SU-DHL-6 (cell line): Measurements from ENCODE around the gene KRT5.

Experiments
- H2AFZ ChIP-seq: fragments of 200-600 bp; sonication (generic); 2 replicates; pipeline ENCODE4 v1.6.1; 2014; ENCODE audit warnings: low read depth, mild to moderate bottlenecking, moderate library complexity, mixed read lengths, antibody characterized with exemption, low read length; ENCODE audit not compliant: severe bottlenecking
- H3F3A ChIP-seq: fragments of 200-600 bp; shearing (Covaris generic); 2 replicates; pipeline ENCODE4 v1.6.0; 2016; ENCODE audit warnings: antibody characterized with exemption, mild to moderate bottlenecking; ENCODE audit not compliant: insufficient read depth
- H3K27ac ChIP-seq: fragments of 200-600 bp; sonication (generic); 2 replicates; pipeline ENCODE4 v1.5.1; 2016; ENCODE audit warnings: low read depth, mild to moderate bottlenecking, low read length, moderate library complexity, mixed read lengths
- H3K27me3 ChIP-seq: fragments of 200-600 bp; sonication (generic), shearing (Covaris generic); 2 replicates; pipeline ENCODE4 v1.6.0; 2014; ENCODE audit warnings: mild to moderate bottlenecking, low read length
- H3K36me3 ChIP-seq: fragments of 200-600 bp; sonication (generic); 2 replicates; pipeline ENCODE4 v1.6.1; 2014; ENCODE audit warnings: mild to moderate bottlenecking, low read length, mixed read lengths
- H3K4me2 ChIP-seq: fragments of 300-600, 200-600 bp; shearing (Covaris generic), sonication (generic); 2 replicates; pipeline ENCODE4 v1.6.0; 2014; ENCODE audit warnings: low read length, low read depth, mild to moderate bottlenecking; ENCODE audit not compliant: poor library complexity, severe bottlenecking
- H3K4me3 ChIP-seq: fragments of 200-600 bp; sonication (generic); 2 replicates; pipeline ENCODE4 v1.5.1; 2014; ENCODE audit warnings: antibody characterized with exemption, low read length, mild to moderate bottlenecking, mixed read lengths; ENCODE audit not compliant: insufficient read depth, poor library complexity, severe bottlenecking
- H3K79me2 ChIP-seq: fragments of 200-600 bp; sonication (generic); 2 replicates; pipeline ENCODE4 v1.6.1; 2014; ENCODE audit warnings: mild to moderate bottlenecking, low read length, moderate library complexity; ENCODE audit not compliant: insufficient read depth
- H3K9ac ChIP-seq: fragments of 200-600 bp; sonication (generic); 2 replicates; pipeline ENCODE4 v1.7.0; 2014; ENCODE audit warnings: mild to moderate bottlenecking, low read length
- H3K9me2 ChIP-seq: fragments of 200-600 bp; sonication (generic); replicated peaks from 2 replicates; pipeline ENCODE4 v1.6.1; 2014; ENCODE audit warnings: low read length; ENCODE audit not compliant: insufficient read depth
- H3K9me3 ChIP-seq: fragments of 200-600 bp; sonication (generic); 2 replicates; pipeline ENCODE4 v1.6.1; 2014; ENCODE audit warnings: low read length, mixed read lengths; ENCODE audit not compliant: insufficient read depth
- H4K20me1 ChIP-seq: fragments of 200-600 bp; sonication (generic); 2 replicates; pipeline ENCODE4 v1.6.1; 2014; ENCODE audit warnings: low read depth, mild to moderate bottlenecking, antibody characterized with exemption, low read length, moderate library complexity, mixed read lengths
- CTCF ChIP-seq: fragments of 200-600 bp; sonication (generic); IDR thresholded peaks from one replicate; pipeline ENCODE4 v1.5.1; 2017; ENCODE audit warnings: antibody characterized with exemption, mild to moderate bottlenecking, low read length, moderate library complexity; ENCODE audit not compliant: insufficient read depth, poor library complexity, severe bottlenecking
- EZH2phosphoT487 ChIP-seq: fragments of 200-600 bp; sonication (generic), shearing (Covaris generic); conservative IDR thresholded peaks from 2 replicates; pipeline ENCODE4 v1.6.1; 2018; ENCODE audit warnings: mild to moderate bottlenecking, antibody characterized with exemption, low read length, moderate library complexity, mixed read lengths

The KRT5 gene

GRCh38 chr12:52496590-52497071, 23.6 kb downstream of the KRT5 start:
- H3K9me3 ChIP-seq: no peaks in the 10 kb centered on the region
- no peaks in the 10 kb centered on the region for H3K9me2 ChIP-seq
- H3K9ac ChIP-seq: no peak overlapping the region
- no peak overlapping the region for H3K4me2 ChIP-seq
- H4K20me1 ChIP-seq: no peaks in the 10 kb centered on the region
- no peaks in the 10 kb centered on the region for H3K36me3 ChIP-seq
- H2AFZ ChIP-seq: no peak overlapping the region
- no peak overlapping the region for H3K27ac ChIP-seq
- H3K27me3 ChIP-seq: no peaks in the 10 kb centered on the region
- H3K4me3 ChIP-seq: no peak overlapping the region
- H3F3A ChIP-seq: no peaks in the 10 kb centered on the region
- no peak for TF ChIP-seq EZH2phosphoT487
- H3K79me2 ChIP-seq: no peaks in the 10 kb centered on the region

- H3K9me2 ChIP-seq: no peaks in the 10 kb centered on the region
- no peaks in the 10 kb centered on the region for H3K9me3 ChIP-seq
- H3K4me2 ChIP-seq: no peak overlapping the region
- no peaks in the 10 kb centered on the region for H3K27me3 ChIP-seq
- no peak overlapping the region for H2AFZ ChIP-seq
- no peak overlapping the region for H3K9ac ChIP-seq
- H3K27ac ChIP-seq: no peak overlapping the region
- no peaks in the 10 kb centered on the region for H3K79me2 ChIP-seq
- no peaks in the 10 kb centered on the region for H3K36me3 ChIP-seq
- no peaks in the 10 kb centered on the region for H4K20me1 ChIP-seq
- no peak overlapping the region for H3K4me3 ChIP-seq
- TF ChIP-seq CTCF (no peak), EZH2phosphoT487 (no peak)
- H3F3A ChIP-seq: no peaks in the 10 kb centered on the region
These were observed 24.1 kb downstream of the KRT5 start for GRCh38 chr12:52496054-52496453.

DNA sequence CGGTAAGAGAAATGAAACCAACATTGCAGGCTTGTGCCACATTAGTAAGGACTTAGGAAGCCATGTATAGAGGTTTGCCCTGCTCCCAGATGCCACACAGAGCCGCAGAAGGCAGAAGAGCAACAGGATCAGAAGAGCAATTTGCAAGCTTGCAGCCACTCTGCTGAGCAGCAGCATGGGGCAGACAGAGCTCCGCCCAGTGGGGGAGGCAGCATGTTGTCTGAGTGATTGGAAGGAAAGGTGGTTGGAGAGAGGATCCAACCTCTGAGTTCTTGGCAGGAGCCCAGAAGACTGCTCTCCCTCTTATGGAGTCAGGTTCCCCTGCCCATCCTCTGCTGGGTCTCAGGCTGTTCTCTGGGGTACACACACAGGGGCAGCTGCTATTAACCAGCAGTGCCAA, 24.8 kb downstream of the KRT5 start:
- Histone ChIP-seq H3K9ac (no peak overlapping the region), H3K27me3 (no peaks in the 10 kb centered on the region), H3F3A (no peaks in the 10 kb centered on the region), H3K4me3 (no peak overlapping the region), H2AFZ (no peak overlapping the region), H3K4me2 (no peak overlapping the region), H4K20me1 (no peaks in the 10 kb centered on the region), H3K27ac (no peak overlapping the region), H3K36me3 (no peaks in the 10 kb centered on the region), H3K9me2 (no peaks in the 10 kb centered on the region), H3K9me3 (no peaks in the 10 kb centered on the region), H3K79me2 (no peaks in the 10 kb centered on the region)
- TF ChIP-seq EZH2phosphoT487 (no peak), CTCF (no peak)

DNA sequence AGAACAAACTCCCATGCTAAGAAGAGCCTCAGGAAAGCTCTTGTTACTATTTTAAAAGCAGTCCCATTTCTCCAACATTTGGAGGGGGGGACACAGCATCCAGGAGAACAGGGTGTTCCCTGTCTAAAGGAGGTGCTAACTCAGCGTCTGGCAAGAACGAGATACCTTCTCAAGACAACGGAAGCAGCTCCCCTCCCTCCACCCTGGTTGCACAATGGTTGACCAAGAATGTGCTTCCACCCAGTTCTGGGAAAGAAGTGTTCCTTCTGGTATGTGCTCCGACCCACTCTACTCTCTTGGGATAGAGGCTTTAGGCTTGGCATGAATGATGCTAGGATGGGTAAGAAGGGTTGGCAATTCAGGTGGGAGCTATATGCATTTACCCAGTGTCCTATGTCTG, 25.7 kb downstream of the KRT5 start:
- Histone ChIP-seq H2AFZ (no peak overlapping the region), H3F3A (no peaks in the 10 kb centered on the region), H3K27ac (no peak overlapping the region), H4K20me1 (no peaks in the 10 kb centered on the region), H3K4me3 (no peak overlapping the region), H3K4me2 (no peak overlapping the region), H3K9ac (no peak overlapping the region), H3K9me3 (no peaks in the 10 kb centered on the region), H3K36me3 (no peaks in the 10 kb centered on the region), H3K9me2 (no peaks in the 10 kb centered on the region), H3K27me3 (no peaks in the 10 kb centered on the region), H3K79me2 (no peaks in the 10 kb centered on the region)
- no peak for TF ChIP-seq EZH2phosphoT487
- no peak for TF ChIP-seq CTCF
